Endometrial microvascular endothelial cells (primary cell): Measurements from ENCODE around the gene CACNG3. TPM values are rescaled to one million over a fixed set of nuclear protein-coding genes. Genes with fewer than 3 reads are reported as not detected.

Source experiments
- in situ Hi-C: cut with HindIII; loops from 2 replicates; pipeline ENCODE4 v1.10.0; 2017; ENCODE audit warnings: low sequenced_read_pairs, low pct_unique_long_range_greater_than_20kb; ENCODE audit errors: inconsistent ontology term
- total RNA-seq: library from RNA; depleted of rRNA; stranded (reverse); fragments of >200 nt; gene quantifications from one replicate; pipeline ENCODE4 v1.2.3, GENCODE V29; 2015; ENCODE audit errors: inconsistent ontology term

The CACNG3 gene
- total RNA-seq, 1 donor from 2014 or later = not detected

DNA sequence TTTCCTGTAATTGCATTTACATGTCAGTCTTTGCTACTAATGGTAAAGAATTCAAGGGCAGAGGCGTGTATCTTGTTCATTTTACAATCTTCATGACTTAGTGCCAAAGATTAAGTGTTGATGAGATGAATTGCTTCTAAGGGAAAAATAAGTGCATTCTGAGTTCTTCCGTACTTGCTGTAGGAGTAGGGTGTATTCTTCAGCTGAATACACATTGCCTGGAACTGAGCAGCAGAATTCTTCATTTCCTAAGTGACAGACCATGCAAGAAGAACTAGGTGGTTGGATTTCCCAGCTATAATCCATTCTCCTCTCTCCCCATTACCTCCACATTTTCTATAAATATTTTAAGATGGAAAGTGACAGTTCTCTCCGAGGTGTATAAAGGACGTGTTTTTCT, 104.8 kb downstream of the CACNG3 start:
- in situ Hi-C loops = no loop called here

GRCh38 chr16:24364596-24364995, 108.5 kb downstream of the CACNG3 start:
- in situ Hi-C loops = no loop called here

- in situ Hi-C loops = no loop called here
Observed at GRCh38 chr16:24367186-24367710, 111.1 kb downstream of the CACNG3 start.

- in situ Hi-C loops = no loop called here
Observed at GRCh38 chr16:24372824-24373223, 116.7 kb downstream of the CACNG3 start.

- in situ Hi-C loops = no loop called here
Observed at GRCh38 chr16:24378999-24379398, 122.9 kb downstream of the CACNG3 start.

DNA sequence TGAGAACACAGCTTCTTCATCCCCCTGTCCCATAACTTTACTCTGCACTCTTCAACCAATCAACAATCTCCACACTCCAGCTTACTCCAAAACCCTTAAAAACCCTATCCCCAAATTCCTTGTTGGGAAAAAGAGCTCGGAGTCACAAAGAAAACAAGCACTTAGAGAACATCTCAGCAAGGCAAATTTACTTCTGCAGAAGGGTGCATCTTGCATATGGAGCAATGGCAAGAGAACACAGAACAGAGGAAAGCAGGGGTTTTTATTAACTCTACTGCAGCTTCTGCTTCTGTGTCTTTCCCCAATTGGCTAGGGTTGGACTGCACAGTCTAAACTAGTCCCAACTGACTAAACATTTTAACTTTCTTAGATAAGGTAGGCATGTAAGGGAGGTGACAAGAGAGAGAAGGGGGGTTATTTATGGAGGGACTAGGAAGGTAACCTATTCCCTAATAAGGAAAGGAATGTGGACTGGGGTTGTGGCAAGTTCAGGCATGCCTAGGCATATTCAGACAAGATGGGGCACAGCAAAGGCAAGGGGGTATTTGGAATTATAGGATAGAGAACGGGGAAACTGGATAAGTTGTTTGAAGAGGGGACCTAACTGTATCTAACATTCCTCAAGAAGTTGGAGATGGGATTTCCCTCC, 125.5 kb downstream of the CACNG3 start:
- in situ Hi-C loops = no loop called here

DNA sequence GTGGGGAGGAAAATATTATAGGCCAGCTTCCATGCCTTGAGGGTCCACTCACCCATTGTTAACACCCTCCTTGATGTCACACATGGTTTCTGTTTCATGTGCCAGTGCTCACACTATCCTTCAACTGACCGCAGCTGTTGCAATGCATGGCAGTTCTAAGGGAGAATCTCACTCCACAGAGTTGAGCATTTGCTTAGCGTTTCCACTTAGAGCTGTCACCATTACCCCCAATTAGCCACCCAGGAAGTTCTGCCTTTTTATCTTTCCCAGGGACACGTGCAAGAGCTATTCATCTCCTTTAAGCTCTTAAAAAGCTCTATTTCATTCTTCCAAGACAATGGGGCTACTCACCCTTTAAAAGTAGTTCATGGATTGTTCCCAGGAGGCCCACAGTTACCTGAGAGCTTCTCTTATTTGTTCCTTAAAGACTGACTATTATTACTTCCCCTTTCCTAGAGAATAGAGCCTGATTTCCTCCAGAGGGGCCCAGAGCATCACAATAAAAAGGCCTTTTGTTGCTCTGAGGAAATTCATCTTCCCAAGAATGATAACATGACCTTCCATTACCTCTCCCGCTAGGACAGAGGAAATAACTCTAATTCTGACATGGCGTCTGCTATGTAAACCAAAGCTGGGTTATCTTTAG, 126.8 kb downstream of the CACNG3 start:
- in situ Hi-C loops = no loop called here

- in situ Hi-C loops = no loop called here
Observed at GRCh38 chr16:24394341-24394740, 138.2 kb downstream of the CACNG3 start.

GRCh38 chr16:24396350-24397271, 140.5 kb downstream of the CACNG3 start:
- in situ Hi-C loops = no loop called here

GRCh38 chr16:24409045-24409444, 152.9 kb downstream of the CACNG3 start:
- in situ Hi-C loops = no loop called here
